K562 (cell line): Measurements from ENCODE around the gene SHMT1.

Source experiments
- CTCF ChIP-seq, 3 experiments: IDR thresholded peaks in 2 of 3; conservative IDR thresholded peaks in 1 of 3; 2 replicates each; pipeline ENCODE4 v1.5.1; 2011 to 2012; ENCODE audit warnings: low read length in 3 of 3, mild to moderate bottlenecking in 3 of 3, control low read depth in 2 of 3, improper control_type of control experiment in 1 of 3, inconsistent platforms in 1 of 3, low read depth in 1 of 3, mixed read lengths in 1 of 3, moderate library complexity in 1 of 3; ENCODE audit not compliant: insufficient read depth in 2 of 3
- EP300 ChIP-seq: IDR thresholded peaks from 2 replicates; pipeline ENCODE4 v1.6.1; 2012; ENCODE audit warnings: low read length, improper control_type of control experiment
- JUN ChIP-seq, 2 experiments: sonication (generic) in 1 of 2; formaldehyde crosslinking in 1 of 2; IDR thresholded peaks; 2 replicates each; pipeline versions ENCODE4 v1.6.1 to v1.8.0; 2012 to 2022; ENCODE audit warnings: borderline replicate concordance in 2 of 2, mild to moderate bottlenecking in 2 of 2, improper control_type of control experiment in 1 of 2, low read depth in 1 of 2, low read length in 1 of 2, missing genetic modification reagents in 1 of 2
- NR2F6 ChIP-seq: fragments of 450-650 bp; formaldehyde crosslinking; IDR thresholded peaks from 2 replicates; pipeline ENCODE4 v1.4.0; 2020; ENCODE audit warnings: mild to moderate bottlenecking
- NR3C1 ChIP-seq: sonication (generic); formaldehyde crosslinking; IDR thresholded peaks from 2 replicates; pipeline ENCODE4 v1.8.1; 2022; ENCODE audit warnings: missing genetic modification reagents
- POLR2A ChIP-seq: fragments of 450-650 bp; conservative IDR thresholded peaks from 2 replicates; pipeline ENCODE4 v1.6.1; 2016
- POLR2AphosphoS5 ChIP-seq: IDR thresholded peaks from 2 replicates; pipeline ENCODE4 v1.6.1; 2011; ENCODE audit warnings: mild to moderate bottlenecking, low read depth, low read length, moderate library complexity; ENCODE audit not compliant: control insufficient read depth, insufficient read depth
- ZNF699 ChIP-seq: fragments of 250-450 bp; sonication (Bioruptor Pico); IDR thresholded peaks from 2 replicates; pipeline ENCODE4 v1.8.0; 2021; ENCODE audit warnings: mild to moderate bottlenecking, moderate library complexity; ENCODE audit not compliant: insufficient replicate concordance

GRCh38 chr17:18300725-18301480, 62.4 kb downstream of the SHMT1 start:
- TF ChIP-seq CTCF (IDR thresholded peaks at IDR 0.05 in 2 of 3, conservative IDR thresholded peaks at IDR 0.05 in 1 of 3; ENCODE audit: insufficient read depth in 2 of 3, low read depth in 1 of 3, low read length in 3 of 3) (no peak), NR3C1 (CRISPR knock-in tag) (no peak), JUN (IDR thresholded peaks at IDR 0.05; ENCODE audit: borderline replicate concordance, low read depth, low read length) (no peak), JUN (CRISPR knock-in tag; IDR thresholded peaks at IDR 0.05; ENCODE audit: borderline replicate concordance) (no peak), NR2F6 (no peak), POLR2AphosphoS5 (no peak), ZNF699 (no peak), POLR2A (no peak), EP300 (no peak)
